ENCODE data around the gene CCN6.
A peak's percentile ranks its signal among the peaks of the same experiment; 100 is the strongest.
"Not testable (repeated sequence)": the region's sequence is repeated elsewhere in the genome, so short reads cannot be mapped to it uniquely, and the experiment has no call there.

The CCN6 gene

GRCh38 chr6:112051251-112051740, 2.6 kb upstream of the CCN6 start:
- not testable (repeated sequence) for DNase-seq

- DNase-seq: no peak
These were observed 769 bp downstream of the CCN6 start for GRCh38 chr6:112054555-112055190.

- DNase-seq: peak; percentile 26 to 62
These were observed 4.5 kb downstream of the CCN6 start for GRCh38 chr6:112058243-112059032.

GRCh38 chr6:112061605-112062004, 7.7 kb downstream of the CCN6 start:
- DNase-seq: no peak

- no peak for DNase-seq
These were observed 9.1 kb downstream of the CCN6 start for GRCh38 chr6:112062966-112063365.

GRCh38 chr6:112065426-112065986, 11.6 kb downstream of the CCN6 start:
- no peak for DNase-seq

GRCh38 chr6:112066606-112067005, 12.7 kb downstream of the CCN6 start:
- DNase-seq: no peak

GRCh38 chr6:112081569-112081968, 27.7 kb downstream of the CCN6 start:
- DNase-seq: no peak

- no peak for DNase-seq
These were observed 31.6 kb downstream of the CCN6 start for GRCh38 chr6:112085286-112086065.

GRCh38 chr6:112086744-112087135, 32.8 kb downstream of the CCN6 start:
- peak; percentile 40 to 56 for DNase-seq

GRCh38 chr6:112087136-112087911, 33.4 kb downstream of the CCN6 start, which contains the start of the genes FAM229B and TUBE1:
TSS of gene FAM229B (plus strand) at chr6:112087591. CDS start at chr6:112099284, 11,693 bp downstream.
TSS of gene TUBE1 (minus strand) at chr6:112087482. CDS start at chr6:112087434, 48 bp downstream.
- DNase-seq: peak; percentile 95 to 98

- DNase-seq: no peak
These were observed 34.0 kb downstream of the CCN6 start for GRCh38 chr6:112087916-112088315.

- no peak for DNase-seq
These were observed 43.0 kb downstream of the CCN6 start for GRCh38 chr6:112096901-112097300.

GRCh38 chr6:112100561-112100960, 46.7 kb downstream of the CCN6 start:
- DNase-seq: no peak

GRCh38 chr6:112106026-112106425, 52.1 kb downstream of the CCN6 start:
- DNase-seq: not testable (repeated sequence)

GRCh38 chr6:112106562-112106961, 52.7 kb downstream of the CCN6 start:
- no peak for DNase-seq

GRCh38 chr6:112109262-112109661, 55.4 kb downstream of the CCN6 start:
- no peak for DNase-seq

GRCh38 chr6:112113431-112113830, 59.5 kb downstream of the CCN6 start:
- no peak for DNase-seq

GRCh38 chr6:112113918-112114317, 60.0 kb downstream of the CCN6 start:
- no peak for DNase-seq

- no peak for DNase-seq
These were observed 60.8 kb downstream of the CCN6 start for GRCh38 chr6:112114577-112115223.

GRCh38 chr6:112116221-112116620, 62.3 kb downstream of the CCN6 start:
- DNase-seq: no peak

GRCh38 chr6:112117554-112117953, 63.6 kb downstream of the CCN6 start:
- DNase-seq: no peak
